GM12874 (cell line): ENCODE measurements around the gene SENP1.

Experiments used
- TF ChIP-seq, protein P1 (sequence below): IDR thresholded peaks from 2 replicates; pipeline ENCODE4 v1.5.1; 2011; ENCODE audit warnings: low read depth, mild to moderate bottlenecking, control low read depth, low read length, moderate library complexity; ENCODE audit not compliant: insufficient read depth

SENP1 gene

DNA sequence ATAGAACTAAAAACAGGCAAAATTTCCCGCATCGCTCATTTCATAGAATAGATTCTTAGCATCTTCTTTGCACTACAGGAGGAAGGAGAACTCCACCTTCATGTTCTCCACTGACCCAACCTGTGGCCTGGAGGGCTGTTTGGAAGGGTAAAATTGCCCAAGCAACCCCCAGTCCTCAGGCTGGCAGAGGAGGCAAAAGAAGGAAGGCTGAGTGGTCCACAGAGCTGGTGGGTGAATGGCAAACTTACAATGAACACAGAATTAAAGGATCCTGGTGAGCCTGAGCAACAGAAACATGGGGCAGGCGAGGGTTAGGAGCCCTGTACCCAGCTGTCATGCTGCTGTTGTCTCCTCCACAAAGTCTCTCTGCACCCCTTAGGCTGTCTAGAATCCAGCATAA, 25.1 kb downstream of the SENP1 start:
- TF ChIP-seq, protein P1, sequence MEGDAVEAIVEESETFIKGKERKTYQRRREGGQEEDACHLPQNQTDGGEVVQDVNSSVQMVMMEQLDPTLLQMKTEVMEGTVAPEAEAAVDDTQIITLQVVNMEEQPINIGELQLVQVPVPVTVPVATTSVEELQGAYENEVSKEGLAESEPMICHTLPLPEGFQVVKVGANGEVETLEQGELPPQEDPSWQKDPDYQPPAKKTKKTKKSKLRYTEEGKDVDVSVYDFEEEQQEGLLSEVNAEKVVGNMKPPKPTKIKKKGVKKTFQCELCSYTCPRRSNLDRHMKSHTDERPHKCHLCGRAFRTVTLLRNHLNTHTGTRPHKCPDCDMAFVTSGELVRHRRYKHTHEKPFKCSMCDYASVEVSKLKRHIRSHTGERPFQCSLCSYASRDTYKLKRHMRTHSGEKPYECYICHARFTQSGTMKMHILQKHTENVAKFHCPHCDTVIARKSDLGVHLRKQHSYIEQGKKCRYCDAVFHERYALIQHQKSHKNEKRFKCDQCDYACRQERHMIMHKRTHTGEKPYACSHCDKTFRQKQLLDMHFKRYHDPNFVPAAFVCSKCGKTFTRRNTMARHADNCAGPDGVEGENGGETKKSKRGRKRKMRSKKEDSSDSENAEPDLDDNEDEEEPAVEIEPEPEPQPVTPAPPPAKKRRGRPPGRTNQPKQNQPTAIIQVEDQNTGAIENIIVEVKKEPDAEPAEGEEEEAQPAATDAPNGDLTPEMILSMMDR = no peak

DNA sequence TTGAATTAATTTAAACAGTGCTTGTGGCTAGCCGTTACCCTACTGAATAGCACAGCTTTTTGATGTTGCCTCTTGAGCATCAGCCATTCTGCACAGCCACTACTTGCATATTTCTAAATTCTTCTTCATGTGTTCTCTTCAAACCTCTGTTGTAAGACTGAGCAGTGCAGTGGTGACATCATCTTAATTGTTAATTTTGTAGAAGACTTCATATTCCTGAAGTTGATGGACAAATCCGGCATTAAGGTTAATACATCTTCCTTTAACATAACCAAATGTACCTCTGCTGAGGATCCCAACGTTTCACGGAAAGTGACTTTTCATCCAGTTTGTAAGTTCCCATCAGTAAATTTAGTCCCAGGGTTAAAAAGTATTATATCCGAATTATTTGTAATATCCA, 25.6 kb downstream of the SENP1 start:
- TF ChIP-seq, protein P1 = no peak

DNA sequence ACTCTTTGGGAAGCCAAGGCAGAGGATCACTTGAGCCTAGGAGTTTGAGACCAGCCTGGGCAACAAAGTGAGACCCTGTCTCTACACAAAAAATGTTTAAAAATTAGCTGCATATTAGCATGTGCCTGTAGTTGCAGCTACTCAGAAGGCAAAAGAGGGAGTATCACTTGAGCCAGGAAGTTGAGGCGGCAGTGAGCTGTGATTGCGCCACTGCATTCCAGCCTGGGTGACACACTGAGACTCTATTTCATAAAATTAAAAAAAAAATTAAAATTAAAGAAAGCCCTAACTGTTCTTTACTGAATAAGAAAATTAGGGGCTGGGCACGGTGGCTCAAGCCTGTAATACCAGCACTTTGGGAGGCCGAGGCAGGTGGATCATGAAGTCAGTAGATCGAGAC, 27.0 kb downstream of the SENP1 start:
- TF ChIP-seq, protein P1 = no peak

DNA sequence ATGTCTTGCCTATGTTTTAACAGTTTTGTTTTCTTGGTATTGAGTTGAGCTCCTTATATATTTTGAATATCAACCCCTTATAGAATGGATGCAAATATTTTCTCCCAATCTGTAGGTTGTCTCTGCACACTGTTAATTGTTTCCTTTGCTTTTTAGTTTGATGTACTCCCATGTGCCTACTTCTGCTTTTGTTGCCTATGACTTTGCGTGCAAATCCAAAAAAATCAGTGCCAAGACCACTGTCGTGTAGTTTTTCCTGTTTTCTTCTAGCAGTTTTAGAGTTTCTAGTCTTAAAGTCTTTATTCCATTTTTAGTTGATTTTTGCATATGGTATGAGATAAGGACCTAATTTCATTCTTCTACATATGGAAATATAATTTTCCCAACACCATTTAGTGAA, 28.8 kb downstream of the SENP1 start:
- TF ChIP-seq, protein P1 = no peak

DNA sequence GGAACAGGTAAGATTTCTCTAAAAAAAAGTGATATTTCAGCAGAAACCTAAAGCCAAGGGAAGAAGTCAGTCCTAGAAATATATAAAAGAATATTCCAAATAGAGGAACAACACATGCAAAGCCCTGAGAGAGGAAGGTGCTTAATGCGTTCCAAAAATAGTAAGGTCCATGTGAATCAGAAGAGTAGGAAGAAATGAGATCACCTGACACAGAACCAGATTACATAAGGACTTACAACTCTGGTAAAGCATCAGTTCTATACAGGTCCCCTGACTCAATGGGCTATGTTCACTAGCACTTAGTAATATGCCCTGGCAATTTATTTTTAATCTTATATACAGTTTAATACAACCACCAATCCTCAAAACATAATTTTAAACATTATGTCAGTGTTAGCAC, 30.0 kb downstream of the SENP1 start:
- TF ChIP-seq, protein P1 = no peak

DNA sequence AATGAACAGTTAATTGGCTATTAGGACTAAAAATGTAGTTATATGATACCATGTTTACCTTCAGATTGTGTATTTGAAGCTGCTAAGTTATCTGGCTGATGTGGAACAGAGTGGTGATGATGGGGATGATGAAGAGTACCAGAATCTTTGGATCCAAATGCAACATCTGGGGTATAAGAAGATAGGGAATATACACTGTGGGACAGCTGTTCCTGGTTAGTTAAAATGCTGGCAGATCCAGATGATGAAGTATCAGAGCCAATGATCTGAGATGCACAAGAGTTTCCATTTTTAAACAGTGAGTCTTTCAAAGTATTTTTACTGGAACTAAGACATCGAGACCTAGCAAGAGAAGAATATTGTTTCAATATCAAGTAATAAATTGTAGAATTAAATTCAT, 31.6 kb downstream of the SENP1 start:
- TF ChIP-seq, protein P1 = no peak

DNA sequence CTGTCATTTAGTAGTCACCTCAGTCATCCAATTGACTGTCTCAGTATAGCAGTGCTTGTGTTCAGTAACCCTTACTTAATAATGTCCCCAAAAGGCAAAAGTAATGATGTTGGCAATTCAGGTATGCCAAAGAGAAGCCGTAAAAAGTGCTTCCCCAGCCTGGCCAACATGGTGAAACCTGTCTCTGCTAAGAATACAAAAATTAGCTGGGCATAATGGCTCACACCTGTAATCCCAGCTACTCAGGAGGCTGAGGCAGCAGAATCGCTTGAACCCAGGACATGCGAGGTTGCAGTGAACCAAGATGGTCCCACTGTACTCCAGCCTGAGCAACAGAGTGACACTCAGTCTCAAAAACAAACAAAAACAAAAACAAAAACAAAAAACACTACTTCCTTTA, 33.6 kb downstream of the SENP1 start:
- TF ChIP-seq, protein P1 = no peak

DNA sequence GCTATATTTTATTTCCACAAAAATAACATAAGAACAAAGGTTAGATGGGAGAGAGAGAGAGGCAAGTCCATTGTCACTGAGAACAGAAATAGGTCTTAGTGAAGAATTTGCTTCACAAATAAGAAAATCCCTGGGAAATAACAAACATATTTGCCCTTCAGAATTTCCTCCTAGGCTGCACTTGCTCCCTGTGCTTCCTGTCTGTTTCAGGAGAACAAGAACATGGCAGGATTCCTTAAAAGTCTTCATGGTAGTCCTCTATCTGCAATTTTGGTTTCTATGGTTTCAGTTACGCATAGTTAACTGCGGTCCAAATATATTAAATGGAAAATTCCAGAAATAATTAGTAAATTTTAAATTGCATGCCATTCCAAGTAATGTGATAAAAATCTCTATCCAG, 34.1 kb downstream of the SENP1 start:
- TF ChIP-seq, protein P1 = no peak
